GM13977 (cell line): ENCODE results near the gene AQP10.
"Not testable (repeated sequence)": the region's sequence is repeated elsewhere in the genome, so short reads cannot be mapped to it uniquely, and the experiment has no call there.

Experiments
- DNase-seq: peaks from one replicate; pipeline ENCODE4 v3.0.0; 2012; ENCODE audit warnings: low spot score
- CTCF ChIP-seq: IDR thresholded peaks from 2 replicates; pipeline ENCODE4 v1.5.1; 2012; ENCODE audit warnings: mild to moderate bottlenecking, control low read depth; ENCODE audit not compliant: insufficient read depth; ENCODE audit errors: extremely low read depth, missing control alignments
- in situ Hi-C: fragments of 300-500 bp; cut with MboI; formaldehyde crosslinking; loops from one replicate; pipeline ENCODE4 v1.12.0; 2022; ENCODE audit warnings: low sequenced_read_pairs, low pct_unique_long_range_greater_than_20kb, mixed read lengths, inconsistent platforms; ENCODE audit not compliant: unreplicated experiment

Gene AQP10

GRCh38 chr1:154329551-154330131, 8.7 kb downstream of the AQP10 start:
- no peak for DNase-seq
- TF ChIP-seq CTCF: no peak
- in situ Hi-C loops: no loop called here

GRCh38 chr1:154330669-154331068, 9.8 kb downstream of the AQP10 start:
- in situ Hi-C loops: no loop called here
- TF ChIP-seq CTCF: no peak
- DNase-seq: no peak

GRCh38 chr1:154334079-154335024, 13.5 kb downstream of the AQP10 start:
- DNase-seq: no peak
- in situ Hi-C loops: no loop called here
- no peak for TF ChIP-seq CTCF

GRCh38 chr1:154335025-154335714, 14.3 kb downstream of the AQP10 start:
- DNase-seq: peak; percentile 90
- TF ChIP-seq CTCF: peak; percentile 81
- in situ Hi-C loops: no loop called here

GRCh38 chr1:154337253-154337894, 16.5 kb downstream of the AQP10 start:
- in situ Hi-C loops: no loop called here
- TF ChIP-seq CTCF: no peak
- no peak for DNase-seq

- DNase-seq: no peak
- in situ Hi-C loops: no loop called here
- no peak for TF ChIP-seq CTCF
These were observed 18.0 kb downstream of the AQP10 start for GRCh38 chr1:154338875-154339274.

GRCh38 chr1:154341366-154341765, 20.5 kb downstream of the AQP10 start:
- in situ Hi-C loops, DNase-seq: not testable (repeated sequence)
